GM19193 (cell line): ENCODE results near the gene SF3A2.

Experiments used
- POLR2A ChIP-seq: IDR thresholded peaks from 4 replicates; pipeline ENCODE4 v1.6.1; 2011; ENCODE audit not compliant: insufficient read depth, insufficient read length; ENCODE audit errors: extremely low read depth

Gene SF3A2

DNA sequence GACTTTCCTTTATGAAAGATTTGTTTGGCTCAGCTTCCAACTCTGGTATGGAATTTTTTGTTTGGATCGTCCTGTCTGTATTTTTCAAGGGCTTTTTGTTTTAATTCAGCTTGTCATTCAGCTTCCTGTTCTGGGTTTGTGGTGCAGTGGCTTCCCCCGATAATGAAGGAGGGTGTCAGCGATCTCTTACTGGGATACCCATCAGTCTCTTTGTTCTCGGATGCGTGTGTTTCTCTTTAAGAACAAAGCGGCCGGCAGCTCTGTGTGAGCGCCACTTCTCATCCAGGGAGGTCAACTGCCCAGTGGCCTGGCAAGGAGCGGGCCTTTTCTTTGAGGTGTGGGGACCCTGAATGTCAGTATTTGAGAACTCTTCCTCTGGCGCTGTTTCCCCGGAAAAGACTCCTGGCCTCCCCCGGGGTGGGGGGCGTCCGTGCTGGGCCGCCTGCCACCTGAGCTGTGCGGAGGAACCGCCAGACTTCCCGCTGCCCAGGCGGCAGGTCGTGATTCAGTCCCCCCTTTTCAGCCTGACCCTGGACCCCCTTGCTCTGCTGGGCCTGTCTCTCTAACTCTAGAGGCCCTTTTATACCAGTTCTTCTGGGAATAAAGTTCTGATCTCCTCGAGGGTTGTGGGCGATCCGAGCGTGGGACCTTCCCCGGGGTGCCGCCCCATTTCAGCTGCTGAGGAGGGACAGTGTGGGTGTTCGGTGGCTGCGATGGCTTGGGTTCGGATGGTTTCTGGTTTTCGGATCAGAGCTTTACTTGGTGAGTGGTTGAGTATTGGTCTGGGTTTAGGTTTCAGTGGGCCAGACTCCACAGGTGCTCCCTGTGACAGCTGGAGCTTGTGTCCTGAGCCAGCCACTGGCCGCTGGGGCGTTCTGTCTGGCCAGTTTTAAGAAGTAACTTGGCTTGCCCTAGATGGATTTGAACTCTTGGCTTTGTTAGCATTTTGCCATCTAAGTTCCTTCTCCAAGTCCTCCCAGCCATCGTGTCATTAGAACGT lies 3.4 kb downstream of the SF3A2 start:
- no peak for TF ChIP-seq POLR2A

DNA sequence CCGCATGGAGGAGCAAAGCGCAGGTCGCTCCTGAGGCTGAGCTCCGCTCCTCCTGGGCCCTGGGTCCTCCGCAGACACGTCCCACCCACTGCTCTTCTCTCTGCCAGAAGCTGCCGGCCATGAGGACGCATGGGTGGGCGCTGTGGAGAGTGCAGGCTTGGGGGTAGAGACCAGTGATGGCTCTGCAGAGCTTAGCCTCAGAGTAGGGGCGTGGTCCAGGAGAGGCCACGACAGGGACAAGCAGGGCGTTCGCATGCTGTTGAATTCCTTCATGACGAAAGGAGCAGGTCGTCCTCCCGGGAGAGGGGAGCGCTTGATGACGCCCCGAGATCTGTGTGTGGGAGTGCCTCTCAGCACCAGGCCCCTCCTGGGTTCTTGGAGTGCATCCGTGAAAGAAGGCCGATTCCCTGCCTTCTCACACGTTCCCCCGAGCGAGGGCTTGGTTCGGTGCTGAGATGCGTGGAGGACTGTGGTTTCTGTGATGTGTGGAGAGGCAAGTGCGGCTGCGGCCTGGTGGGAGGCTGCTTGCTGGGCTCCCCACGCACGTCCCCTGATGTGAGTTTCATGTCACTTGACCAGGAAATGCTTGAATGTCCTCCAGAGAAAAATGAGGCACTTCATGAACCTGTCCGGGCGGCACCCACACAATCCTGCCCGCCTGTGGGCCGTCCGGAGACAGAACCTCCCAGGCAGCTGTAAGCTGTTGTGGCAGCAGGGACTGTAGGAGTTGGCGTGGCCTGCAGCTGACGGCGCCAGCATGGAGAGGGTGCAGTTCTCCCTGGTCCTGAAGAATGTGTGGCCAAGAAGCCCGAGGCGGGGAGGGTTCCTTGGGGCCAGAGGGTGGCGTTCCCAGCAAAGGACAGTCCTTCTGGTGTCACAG lies 4.5 kb downstream of the SF3A2 start:
- TF ChIP-seq POLR2A, result no peak

DNA sequence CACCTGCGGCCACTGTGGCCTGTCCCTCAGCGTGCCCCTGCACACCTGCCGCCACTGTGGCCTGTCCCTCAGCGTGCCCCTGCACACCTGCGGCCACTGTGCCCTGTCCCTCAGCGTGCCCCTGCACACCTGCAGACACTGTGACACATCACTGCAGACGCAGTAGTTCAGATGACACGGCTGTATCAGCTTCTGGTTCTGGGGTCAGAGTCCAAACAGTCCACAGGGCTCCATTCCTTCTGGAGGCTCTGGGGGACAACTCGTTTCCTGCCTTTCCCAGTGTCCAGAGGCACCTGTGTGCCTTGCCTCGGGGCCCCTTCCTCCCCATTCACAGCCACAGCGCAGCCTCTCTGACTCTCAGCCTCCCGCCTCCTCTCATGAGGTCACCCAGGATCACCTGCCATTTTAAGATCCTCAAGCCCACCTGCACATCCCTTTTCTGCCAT lies 5.5 kb downstream of the SF3A2 start:
- no peak for TF ChIP-seq POLR2A

DNA sequence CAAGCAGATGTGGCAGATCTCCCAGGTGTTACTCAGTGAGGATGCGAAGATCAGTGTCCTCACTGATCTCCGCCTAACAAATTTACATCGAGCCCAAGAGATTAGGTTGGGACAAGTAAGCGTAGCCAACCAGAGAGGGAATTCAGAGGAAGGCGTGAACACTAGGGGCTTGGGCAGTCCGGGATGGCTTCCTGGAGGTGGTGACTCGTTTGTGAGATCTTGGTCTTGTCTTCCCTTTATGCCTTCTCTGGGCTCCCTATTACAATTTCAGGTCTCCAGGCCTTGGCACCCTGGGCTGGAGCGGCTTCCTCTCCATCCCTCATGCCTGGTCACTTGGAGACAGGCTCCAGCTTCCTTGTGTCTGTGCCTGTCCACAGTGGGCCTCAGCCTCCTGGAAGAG lies 6.2 kb downstream of the SF3A2 start:
- TF ChIP-seq POLR2A, result no peak

DNA sequence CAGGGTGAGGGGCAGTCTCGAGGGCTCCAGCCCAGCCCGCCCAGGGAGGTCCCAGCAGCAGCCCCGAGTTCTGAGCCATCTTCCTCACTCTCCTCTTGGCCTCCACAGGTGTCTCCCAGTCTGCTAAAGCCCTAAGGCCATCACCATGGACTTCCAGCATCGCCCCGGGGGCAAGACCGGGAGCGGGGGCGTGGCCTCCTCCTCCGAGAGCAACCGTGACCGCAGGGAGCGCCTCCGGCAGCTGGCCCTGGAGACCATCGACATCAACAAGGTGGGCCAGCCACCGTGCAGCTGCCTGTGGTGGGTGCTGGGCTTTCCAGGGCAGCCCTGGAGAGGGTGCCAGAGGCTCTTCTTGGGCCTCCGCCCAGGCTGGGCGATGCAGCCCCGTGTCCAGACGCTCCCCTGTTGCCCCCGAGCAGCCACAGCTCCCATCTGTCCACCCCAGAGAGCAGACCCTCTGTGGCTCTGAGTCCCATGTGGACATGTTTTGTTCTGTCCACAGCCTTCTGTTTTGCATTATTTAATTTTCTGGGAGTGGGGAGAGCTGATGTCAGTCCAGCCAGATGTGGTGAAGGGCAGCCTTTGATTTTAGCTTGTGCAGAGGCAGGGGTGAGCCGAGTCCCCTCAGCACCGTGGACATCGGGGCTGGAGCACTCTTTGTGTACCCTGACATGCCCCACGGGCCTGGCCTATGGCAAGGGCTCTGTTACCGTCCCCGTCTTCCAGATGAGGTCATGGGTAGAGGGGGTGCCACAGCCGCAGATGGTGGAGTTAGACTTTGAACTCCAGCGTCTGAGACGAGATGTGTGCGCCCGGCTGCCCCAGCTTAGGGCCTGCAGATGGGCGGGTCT lies 6.9 kb downstream of the SF3A2 start:
- no peak for TF ChIP-seq POLR2A

DNA sequence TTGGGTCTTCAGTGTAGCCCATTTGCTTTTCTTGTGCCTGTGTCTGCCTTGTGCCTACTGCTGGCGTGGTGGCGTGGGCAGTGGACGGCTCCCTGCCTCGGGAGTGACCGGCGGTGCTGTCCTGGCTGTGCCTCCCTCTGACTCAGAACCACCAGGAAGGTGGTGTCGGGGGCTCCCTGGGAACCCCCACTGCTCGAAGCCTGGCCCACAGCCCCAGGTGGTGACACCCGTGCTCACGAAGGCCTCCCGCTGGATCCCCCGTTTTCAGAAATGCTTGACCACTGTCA lies 7.4 kb downstream of the SF3A2 start:
- no peak for TF ChIP-seq POLR2A

DNA sequence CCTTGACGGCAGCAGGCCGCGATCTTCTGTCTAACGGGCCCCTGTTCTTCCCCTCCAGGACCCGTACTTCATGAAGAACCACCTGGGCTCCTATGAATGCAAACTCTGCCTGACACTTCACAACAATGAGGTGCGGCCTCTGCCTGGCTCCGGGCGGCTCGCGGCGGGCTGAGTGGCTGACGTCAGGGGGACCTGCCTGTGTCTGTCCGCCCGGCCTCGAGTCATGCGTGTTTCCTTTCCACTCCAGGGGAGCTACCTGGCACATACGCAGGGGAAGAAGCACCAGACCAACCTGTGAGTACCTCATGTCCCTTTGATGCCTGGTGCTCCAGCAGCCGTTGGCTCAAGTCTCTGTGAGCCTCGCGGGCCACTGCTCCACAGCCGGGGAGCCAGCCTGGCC lies 7.9 kb downstream of the SF3A2 start:
- no peak for TF ChIP-seq POLR2A

DNA sequence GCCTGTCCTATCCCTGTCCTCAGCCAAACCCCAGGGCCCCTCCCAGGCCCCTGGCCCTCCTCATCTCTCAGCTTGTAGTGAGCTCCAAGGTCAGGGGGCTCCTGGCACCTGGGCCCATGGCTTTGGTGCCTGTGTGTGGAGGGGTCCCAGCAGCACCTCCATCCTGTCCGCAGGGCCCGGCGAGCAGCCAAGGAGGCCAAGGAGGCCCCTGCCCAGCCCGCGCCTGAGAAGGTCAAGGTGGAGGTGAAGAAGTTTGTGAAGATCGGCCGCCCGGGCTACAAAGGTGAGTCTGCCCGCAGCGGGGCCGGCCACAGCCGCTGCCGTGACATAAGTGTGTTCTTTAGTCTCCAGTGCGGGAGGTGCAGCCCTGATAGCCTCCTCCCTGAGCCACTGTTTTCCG lies 8.6 kb downstream of the SF3A2 start:
- TF ChIP-seq POLR2A, result no peak

DNA sequence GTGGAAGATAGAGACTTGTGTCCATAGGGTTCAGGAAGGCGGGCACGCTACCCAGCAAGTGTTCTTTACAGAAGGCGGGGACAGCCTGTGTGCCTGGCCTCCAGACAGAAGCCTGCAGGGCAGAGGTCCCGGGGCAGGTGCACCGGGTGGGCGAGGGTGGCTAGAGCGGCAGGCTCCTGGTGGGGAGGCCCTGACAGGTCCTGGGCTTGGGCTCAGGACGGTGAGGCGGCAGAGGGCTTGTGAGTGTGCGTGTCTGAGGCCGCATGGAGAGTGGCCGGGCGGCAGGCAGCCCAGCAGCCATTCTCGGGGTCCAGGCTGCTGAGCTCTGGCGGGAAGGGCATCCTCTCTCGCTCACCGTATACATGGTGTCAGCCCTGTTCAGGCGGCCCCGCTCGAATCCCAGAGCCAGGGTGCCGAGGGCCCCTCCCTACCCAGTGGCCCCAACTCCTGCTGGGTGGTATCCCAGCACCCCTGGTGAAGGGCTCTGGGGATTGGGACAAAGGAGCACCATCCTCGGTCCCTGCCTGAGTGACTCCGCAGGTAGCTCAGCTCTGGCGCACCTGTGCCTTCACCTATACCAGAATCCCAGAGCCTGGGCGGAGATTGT lies 9.5 kb downstream of the SF3A2 start:
- no peak for TF ChIP-seq POLR2A

DNA sequence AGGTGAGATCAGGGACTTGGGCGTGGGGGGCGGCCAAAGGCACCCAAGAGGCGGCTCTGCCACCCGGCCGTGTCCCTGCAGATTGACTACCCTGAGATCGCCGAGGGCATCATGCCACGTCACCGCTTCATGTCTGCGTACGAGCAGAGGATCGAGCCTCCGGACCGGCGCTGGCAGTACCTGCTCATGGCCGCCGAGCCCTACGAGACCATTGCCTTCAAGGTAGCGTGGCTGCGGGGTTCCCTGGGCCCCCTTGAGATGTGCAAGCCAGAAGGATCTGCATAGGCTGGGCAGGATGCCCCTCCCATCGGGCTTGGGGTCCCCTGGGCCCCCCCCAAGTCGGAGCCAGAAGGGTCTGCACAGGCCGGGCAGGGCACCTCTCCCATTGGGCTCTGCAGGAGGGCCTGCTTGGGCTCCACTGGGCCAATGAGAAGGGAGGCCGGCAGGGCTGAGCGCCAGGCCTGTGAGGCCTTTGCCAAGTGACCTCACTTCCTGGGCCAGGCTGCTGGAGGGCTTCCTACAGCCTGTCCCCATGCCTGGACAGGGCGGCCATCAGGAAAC lies 10.3 kb downstream of the SF3A2 start:
- peak; percentile 16 for TF ChIP-seq POLR2A

DNA sequence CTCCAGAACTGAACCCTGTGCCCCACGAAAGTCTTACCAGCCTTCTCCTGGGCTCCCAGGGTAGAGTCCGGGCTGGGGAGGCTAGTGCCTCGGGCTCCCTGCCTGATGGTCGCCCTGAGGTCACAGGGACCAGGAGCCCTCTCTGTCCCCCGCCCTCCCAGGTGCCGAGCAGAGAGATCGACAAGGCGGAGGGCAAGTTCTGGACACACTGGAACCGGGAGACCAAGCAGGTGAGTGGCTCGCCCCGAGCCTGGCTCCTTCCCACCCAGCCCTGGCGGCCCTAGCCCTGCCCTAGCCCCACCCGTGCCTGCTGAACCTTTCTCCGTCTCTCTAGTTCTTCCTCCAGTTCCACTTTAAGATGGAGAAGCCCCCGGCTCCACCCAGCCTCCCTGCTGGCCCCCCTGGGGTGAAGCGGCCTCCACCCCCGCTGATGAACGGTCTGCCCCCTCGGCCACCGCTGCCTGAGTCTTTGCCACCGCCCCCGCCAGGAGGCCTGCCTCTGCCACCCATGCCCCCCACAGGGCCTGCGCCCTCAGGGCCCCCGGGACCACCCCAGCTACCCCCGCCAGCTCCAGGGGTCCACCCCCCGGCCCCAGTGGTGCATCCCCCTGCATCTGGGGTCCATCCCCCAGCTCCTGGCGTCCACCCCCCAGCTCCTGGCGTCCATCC lies 10.9 kb downstream of the SF3A2 start:
- peak; percentile 10 for TF ChIP-seq POLR2A

DNA sequence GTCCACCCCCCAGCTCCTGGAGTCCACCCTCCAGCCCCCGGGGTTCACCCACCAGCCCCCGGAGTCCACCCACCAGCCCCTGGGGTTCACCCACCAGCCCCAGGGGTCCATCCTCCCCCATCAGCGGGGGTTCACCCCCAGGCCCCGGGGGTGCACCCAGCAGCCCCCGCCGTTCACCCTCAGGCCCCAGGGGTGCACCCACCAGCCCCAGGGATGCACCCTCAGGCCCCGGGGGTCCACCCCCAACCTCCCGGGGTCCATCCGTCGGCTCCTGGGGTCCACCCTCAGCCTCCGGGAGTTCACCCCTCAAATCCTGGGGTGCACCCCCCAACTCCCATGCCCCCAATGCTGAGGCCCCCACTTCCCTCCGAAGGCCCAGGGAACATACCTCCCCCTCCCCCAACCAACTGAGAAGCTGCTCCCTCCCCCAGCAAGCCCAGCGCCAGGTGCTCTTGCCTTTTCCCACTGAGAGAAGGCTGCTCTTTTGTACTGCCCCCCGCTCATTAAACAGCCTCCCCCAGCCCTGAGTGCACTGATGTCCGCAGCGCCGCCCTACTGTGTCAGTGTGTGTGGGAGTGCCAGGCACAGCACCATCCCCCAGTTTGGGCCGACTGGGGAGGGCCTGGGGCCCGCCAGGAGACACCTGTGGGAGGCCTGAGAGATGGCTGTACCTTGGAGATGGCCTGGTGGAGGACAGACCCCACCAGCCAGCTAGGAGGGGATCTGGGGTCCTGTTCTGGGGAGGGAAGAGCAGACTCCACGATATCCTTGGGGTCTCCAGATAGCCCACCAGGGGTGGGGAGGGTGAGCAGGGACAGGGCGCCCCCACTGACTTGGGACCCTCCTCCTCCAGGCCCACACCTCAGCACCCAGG lies 11.7 kb downstream of the SF3A2 start:
- no peak for TF ChIP-seq POLR2A
